GM06990 (cell line): ENCODE measurements around the gene STAB2.

Source experiments
- DNase-seq: peaks from one replicate; pipeline ENCODE4 v3.0.0-alpha.2; 2011; ENCODE audit not compliant: insufficient read length; ENCODE audit errors: extremely low read depth
- H3K27me3 ChIP-seq: replicated peaks from 2 replicates; pipeline ENCODE4 v1.6.0; 2011; ENCODE audit warnings: low read length; ENCODE audit not compliant: control insufficient read depth, insufficient read depth
- H3K36me3 ChIP-seq: 2 replicates; pipeline ENCODE4 v1.5.1; 2011; ENCODE audit warnings: low read length; ENCODE audit not compliant: control insufficient read depth, insufficient read depth
- H3K4me3 ChIP-seq: replicated peaks from 2 replicates; pipeline ENCODE4 v1.5.1; 2011; ENCODE audit warnings: low read depth, mild to moderate bottlenecking, control low read depth, low read length
- TF ChIP-seq, protein P1 (sequence below): IDR thresholded peaks from 2 replicates; pipeline ENCODE4 v1.5.1; 2011; ENCODE audit warnings: low read length, control low read depth, mild to moderate bottlenecking, inconsistent platforms; ENCODE audit not compliant: insufficient read depth, poor library complexity, severe bottlenecking

STAB2 gene

DNA sequence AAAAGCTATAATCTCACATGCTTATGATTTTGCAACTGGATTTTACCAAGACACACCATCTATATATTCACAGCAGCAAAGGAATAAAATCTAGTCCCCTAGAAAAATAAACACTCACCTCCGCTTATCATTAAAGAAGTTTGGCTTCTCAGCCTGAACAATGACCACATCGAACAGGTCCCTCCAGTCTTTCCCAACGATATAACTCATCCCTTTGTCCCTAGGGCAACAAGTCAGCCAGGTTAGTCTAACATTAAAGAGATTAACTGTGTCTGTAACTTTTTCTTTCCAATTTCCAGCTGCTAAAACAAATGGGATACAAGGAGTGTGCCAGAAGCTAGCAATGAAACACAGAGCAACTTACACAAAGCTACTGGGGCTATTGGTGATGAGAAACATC, 206.0 kb downstream of the STAB2 start:
- H3K36me3 ChIP-seq = no peaks in the 10 kb centered on the region; the same call in 1 of the 2 replicates
- DNase-seq = no peak
- no peaks in the 10 kb centered on the region for H3K27me3 ChIP-seq
- TF ChIP-seq, protein P1, sequence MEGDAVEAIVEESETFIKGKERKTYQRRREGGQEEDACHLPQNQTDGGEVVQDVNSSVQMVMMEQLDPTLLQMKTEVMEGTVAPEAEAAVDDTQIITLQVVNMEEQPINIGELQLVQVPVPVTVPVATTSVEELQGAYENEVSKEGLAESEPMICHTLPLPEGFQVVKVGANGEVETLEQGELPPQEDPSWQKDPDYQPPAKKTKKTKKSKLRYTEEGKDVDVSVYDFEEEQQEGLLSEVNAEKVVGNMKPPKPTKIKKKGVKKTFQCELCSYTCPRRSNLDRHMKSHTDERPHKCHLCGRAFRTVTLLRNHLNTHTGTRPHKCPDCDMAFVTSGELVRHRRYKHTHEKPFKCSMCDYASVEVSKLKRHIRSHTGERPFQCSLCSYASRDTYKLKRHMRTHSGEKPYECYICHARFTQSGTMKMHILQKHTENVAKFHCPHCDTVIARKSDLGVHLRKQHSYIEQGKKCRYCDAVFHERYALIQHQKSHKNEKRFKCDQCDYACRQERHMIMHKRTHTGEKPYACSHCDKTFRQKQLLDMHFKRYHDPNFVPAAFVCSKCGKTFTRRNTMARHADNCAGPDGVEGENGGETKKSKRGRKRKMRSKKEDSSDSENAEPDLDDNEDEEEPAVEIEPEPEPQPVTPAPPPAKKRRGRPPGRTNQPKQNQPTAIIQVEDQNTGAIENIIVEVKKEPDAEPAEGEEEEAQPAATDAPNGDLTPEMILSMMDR = no peak
- H3K4me3 ChIP-seq = no peak overlapping the region

DNA sequence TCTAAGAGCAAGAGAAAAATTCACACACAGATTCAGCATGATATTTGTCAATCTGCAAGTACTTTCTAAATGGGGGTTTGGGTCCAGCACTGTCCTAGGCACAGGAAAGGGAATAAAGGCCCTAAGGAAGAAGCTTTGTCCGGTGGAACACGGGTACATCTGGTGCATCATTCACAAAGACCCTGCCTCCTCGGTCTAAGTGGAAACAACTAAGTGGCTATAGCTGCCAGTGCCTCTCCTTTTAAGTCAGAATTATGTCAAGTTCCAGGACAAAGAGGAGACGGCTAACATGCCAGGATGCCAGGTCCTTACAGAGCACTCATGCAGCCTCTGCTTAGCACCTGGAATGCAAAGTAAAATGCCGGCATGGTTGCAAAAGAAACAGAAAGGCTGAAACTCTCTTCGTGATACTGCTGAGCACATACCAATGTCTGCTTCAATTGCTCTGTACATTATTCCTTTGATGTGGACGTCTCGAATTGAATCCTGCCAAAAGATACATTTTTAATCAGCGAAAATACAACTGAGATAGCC, 206.5 kb downstream of the STAB2 start:
- DNase-seq = no peak
- TF ChIP-seq, protein P1 = no peak
- H3K36me3 ChIP-seq = no peaks in the 10 kb centered on the region; the same call in 1 of the 2 replicates
- no peak overlapping the region for H3K4me3 ChIP-seq
- no peaks in the 10 kb centered on the region for H3K27me3 ChIP-seq

DNA sequence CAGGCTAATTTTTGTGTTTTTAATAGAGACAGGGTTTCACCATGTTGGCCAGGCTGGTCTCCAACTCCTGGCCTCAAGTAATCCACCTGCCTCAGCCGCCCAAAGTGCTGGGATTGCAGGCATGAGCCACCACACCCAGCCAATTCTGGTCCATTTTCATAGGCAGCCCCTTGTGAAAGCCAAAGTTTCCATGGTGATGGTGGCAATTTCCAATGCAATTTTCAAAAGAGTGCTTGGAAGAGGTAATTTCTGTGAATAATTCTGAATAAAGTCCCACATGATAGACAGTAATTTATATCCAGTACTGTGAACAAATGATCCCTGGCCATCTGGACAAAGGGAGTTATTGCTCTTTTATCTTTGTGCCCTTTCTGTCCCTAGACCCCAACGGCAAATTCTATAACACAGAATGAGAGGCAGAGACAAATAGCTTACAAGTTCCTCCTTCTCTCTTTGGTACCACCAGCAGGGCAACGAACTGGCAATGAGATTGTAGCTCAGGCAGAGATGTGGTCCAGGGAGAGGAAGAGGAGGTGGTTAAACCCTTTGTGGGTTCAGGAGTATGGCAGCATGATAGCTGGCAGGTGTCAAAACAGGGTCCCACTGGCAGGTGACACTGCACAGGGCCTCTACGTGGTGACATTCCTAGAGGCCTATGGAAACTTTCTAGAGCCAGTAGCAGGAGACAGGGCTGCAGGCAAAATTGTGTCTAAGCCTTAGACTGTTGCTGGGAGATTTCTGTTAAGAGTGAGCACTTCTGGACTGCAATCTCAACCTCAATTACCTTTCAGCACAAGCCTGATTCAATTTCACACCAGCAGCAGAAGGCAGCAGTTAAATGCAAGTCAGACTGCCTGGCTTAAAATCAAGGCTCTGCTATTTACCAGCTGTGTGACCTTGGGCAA, 207.5 kb downstream of the STAB2 start:
- TF ChIP-seq, protein P1 = no peak
- H3K36me3 ChIP-seq = no peaks in the 10 kb centered on the region; the same call in 1 of the 2 replicates
- DNase-seq = no peak
- H3K27me3 ChIP-seq = no peaks in the 10 kb centered on the region
- no peak overlapping the region for H3K4me3 ChIP-seq

DNA sequence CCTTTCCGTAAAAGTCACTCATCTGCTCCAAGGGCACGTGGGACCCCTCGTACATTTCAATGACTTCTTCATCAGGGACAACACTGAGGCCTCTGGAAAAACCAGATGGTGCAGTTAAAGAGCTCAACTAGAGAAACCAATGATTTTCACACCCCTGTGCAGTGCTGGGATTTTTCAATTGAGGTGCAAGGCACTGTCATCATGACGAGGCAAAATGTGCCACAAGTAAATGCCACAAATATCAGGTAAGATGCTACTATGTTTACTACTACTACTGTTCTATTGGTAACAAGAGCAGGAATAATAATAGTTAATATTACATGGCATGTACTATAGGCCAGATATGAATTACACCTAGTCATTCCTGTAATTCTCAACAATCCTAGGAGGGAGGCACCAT, 211.5 kb downstream of the STAB2 start:
- no peaks in the 10 kb centered on the region; the same call in 1 of the 2 replicates for H3K36me3 ChIP-seq
- H3K27me3 ChIP-seq = no peaks in the 10 kb centered on the region
- no peak overlapping the region for H3K4me3 ChIP-seq
- TF ChIP-seq, protein P1 = no peak
- no peak for DNase-seq

DNA sequence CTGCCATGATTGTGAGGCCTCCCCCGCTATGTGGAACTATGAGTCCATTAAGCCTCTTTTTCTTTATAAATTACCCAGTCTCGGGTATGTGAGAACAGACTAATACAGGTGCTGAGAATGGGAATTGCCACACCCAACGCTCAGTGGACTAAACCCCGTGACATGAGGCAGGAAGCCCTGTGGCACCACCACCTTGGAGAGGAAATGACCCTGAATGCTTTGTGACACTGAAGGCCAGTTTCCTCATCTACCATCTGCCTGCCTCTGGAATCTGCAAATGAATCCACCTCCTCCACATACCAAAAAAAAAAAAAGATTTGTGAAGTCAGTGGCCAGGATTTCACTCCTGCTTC, 212.4 kb downstream of the STAB2 start:
- no peak overlapping the region for H3K4me3 ChIP-seq
- no peaks in the 10 kb centered on the region; the same call in 1 of the 2 replicates for H3K36me3 ChIP-seq
- TF ChIP-seq, protein P1 = no peak
- no peaks in the 10 kb centered on the region for H3K27me3 ChIP-seq
- no peak for DNase-seq
